ENCODE data around the gene NDRG4.

The NDRG4 gene

GRCh38 chr16:58499615-58500351 is at the start of gene NDRG4:
TSS of gene NDRG4 (plus strand) at chr16:58500143. CDS start at chr16:58500249, 106 bp downstream.
- no peak for DNase-seq (ENCODE audit: low read depth)

- no peak for DNase-seq (ENCODE audit: low read depth)
Observed at GRCh38 chr16:58450590-58450989, 49.4 kb upstream of the NDRG4 start.

DNA sequence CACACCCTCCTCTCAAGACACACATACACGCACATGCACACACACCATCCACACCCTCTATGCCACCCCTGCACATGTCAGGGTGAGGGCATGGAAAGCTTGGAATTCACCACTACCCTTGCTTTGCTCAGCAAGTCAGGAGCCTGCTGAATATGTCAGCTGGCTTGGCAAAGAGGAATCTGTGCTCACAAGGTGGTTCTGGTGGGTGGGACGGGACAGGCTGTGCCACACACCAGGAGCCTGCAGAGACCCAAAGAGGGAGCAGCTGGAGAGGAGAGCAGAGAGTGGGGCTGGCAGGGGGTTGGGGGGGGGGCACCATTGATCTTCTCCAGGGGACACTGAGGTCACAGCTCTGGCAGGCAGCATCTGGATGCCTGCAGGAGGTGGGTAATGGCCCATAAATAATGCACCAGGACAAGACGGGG is 48.7 kb upstream of the NDRG4 start:
- DNase-seq (ENCODE audit: low read depth) = no peak

GRCh38 chr16:58451945-58452401 is 48.0 kb upstream of the NDRG4 start:
- DNase-seq (ENCODE audit: low read depth) = no peak

GRCh38 chr16:58452640-58453039 is 47.3 kb upstream of the NDRG4 start:
- no peak for DNase-seq (ENCODE audit: low read depth)

DNA sequence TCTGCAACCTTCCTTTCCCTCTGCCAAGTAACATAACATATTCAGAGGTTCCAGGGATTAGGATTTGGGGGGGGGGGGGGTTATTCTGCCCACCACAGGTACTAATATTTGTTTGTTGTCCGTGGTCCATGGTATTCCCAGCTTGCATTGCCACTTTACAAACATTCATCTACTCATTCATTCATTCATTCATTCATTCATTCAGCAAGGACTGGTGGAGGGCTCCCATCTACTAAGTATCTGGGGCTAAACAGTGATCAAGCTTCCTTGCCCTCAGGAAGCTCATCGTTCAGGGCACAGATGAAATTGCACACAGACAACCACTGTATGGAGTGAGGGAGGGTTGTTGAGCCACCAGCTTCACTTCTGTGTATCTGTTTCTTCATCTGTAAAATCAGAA is 45.8 kb upstream of the NDRG4 start:
- DNase-seq (ENCODE audit: low read depth) = no peak

GRCh38 chr16:58454856-58455255 is 45.1 kb upstream of the NDRG4 start:
- DNase-seq (ENCODE audit: low read depth) = no peak

DNA sequence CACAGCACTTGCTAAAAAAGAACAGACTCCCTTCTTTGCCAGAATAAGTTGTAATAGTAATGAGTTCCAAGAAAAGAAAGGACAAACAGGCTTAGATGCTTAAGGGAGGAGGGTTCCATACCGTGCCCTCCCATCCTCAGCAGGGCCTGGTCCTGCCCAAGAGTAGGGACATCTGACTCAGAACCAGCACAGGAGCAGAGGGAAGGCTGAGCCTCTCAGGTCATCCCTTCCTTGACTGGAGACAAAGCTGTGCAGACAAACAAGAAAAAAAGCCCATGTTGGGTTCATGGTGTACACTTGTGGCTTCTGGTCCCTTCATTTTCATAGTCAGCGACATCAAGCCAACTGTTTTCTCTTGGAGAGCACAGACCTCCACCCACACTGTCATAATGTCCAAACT is 44.2 kb upstream of the NDRG4 start:
- no peak for DNase-seq (ENCODE audit: low read depth)

GRCh38 chr16:58456193-58456592 is 43.8 kb upstream of the NDRG4 start:
- no peak for DNase-seq (ENCODE audit: low read depth)

DNA sequence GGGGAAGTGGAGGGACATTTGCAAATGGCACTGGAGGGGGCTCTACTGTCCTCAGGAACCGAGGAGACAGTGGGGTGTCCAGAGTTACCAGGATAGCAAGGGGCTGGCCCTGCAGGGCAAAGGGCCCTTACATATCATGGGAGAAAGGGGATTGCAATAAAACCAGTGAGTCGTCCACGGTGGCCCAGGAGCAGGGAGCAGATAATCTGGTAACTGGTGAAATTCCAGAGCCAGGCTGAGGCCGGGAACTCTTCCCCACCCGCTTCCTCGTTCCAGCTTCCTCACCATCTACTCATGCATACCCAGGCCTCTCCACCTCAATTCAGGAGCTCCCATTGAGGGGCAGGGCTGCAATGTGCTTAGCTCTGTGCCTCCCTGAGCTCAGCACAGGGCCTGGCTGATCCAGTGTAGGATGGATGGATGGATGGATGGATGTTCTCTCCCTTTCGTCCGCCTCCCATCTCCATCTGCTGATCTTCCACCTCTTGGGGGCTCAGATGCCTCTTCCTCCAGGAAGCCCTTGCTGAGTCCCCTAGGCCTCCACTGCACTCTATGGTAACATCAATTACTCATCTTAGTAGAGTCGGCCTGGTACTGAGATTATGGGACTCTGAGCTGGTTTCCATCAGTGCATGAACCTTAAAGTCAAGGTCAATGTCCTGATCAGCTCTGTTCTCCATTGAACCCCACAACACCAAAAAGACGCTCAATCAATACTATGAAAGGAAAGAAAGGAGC is 41.2 kb upstream of the NDRG4 start:
- no peak for DNase-seq (ENCODE audit: low read depth)

GRCh38 chr16:58459344-58460218 is 40.4 kb upstream of the NDRG4 start:
- peak; percentile 6 for DNase-seq (ENCODE audit: low read depth)

- no peak for DNase-seq (ENCODE audit: low read depth)
Observed at GRCh38 chr16:58460219-58460610, 39.7 kb upstream of the NDRG4 start.

DNA sequence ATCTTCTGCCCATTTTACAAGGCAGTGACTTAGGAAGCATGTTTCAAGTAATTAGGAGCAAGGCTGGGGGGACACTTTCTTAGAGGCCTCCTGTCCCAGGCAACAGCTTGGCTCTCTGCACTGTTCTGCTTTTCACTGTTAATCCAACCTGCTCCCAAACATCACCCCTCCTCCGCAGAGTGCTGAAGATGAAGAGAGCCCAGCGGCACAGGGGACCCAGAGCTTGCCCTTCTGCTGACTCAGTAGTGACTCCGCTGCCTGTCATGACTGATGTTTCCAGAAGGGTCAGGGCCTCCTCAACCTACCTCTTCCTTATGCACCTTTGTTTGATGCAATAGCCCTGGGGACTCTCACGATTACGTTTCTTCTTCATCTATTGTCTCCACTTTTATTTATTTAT is 38.9 kb upstream of the NDRG4 start:
- DNase-seq (ENCODE audit: low read depth) = no peak

DNA sequence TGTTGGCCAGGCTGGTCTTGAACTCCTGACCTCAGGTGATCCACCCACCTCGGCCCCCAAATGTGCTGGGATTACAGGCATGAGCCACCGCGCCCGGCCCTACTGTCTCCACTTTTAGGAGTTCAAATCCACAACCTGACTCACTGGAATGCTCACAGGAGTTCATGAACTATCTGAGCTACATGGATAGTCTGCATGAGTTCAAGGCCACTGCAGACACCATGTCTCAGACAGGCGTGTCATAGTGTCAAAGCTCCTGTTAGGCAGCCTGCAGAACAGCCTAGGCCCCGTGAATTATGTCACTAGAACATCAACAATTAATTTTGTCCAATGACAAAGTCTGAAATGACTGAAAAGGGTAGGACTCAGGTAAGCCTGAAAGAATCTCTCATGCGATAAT is 38.3 kb upstream of the NDRG4 start:
- DNase-seq (ENCODE audit: low read depth) = no peak

DNA sequence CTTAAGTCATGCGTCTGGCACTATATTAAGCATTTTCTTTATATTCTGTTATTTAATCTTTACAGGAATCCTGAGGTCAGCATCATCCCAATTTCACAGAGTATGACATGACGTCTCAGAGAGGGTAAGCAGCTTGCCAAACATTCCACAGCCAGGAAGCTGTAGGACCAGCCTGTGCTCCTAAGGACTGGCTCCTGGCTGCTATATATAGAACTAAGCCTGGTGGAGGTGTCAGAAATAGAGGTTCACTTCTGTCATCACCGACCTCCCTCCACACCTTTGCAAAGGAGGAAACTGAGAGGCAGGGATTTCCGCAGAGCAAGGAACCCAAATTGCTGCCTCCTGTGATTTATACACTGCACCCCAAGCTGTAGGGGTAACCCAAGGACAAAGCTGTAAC is 37.9 kb upstream of the NDRG4 start:
- DNase-seq (ENCODE audit: low read depth) = no peak

DNA sequence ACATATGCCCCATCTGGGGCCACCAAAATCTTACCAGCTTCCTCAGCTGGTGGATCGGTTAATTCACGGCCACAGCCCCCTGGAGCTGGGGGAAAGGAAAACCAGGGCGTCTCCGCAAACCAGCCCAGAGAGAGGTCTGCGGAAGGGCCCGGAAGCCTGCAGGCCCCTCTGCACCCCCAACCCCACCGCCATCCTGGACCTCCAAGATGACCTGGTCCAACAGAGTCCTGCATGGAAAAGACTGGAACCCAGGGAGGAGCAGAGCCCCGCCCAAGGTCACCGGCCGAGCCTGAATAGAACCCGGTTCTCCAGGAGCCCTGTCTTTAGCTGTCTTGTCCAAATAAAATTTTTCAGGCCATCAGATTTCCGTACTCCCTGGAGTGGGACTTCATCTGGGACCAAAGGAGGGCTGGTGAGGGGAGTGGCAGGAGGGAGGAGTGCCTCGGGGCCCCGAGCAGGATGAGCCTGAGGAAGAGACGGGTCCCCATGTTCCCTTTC is 37.4 kb upstream of the NDRG4 start:
- no peak for DNase-seq (ENCODE audit: low read depth)

- DNase-seq (ENCODE audit: low read depth) = peak; percentile 6
Observed at GRCh38 chr16:58462997-58463941, 36.7 kb upstream of the NDRG4 start.

- no peak for DNase-seq (ENCODE audit: low read depth)
Observed at GRCh38 chr16:58464047-58464915, 35.7 kb upstream of the NDRG4 start.

GRCh38 chr16:58464916-58465731 is 34.8 kb upstream of the NDRG4 start:
- DNase-seq (ENCODE audit: low read depth) = no peak
